GM13976 (cell line): Measurements from ENCODE around the gene RPS3.

Source experiments
- DNase-seq: peaks from one replicate; pipeline ENCODE4 v3.0.0; 2012; ENCODE audit warnings: low spot score
- CTCF ChIP-seq: IDR thresholded peaks from 2 replicates; pipeline ENCODE4 v1.5.1; 2012; ENCODE audit warnings: borderline replicate concordance, mild to moderate bottlenecking; ENCODE audit not compliant: insufficient read depth; ENCODE audit errors: extremely low read depth, missing control alignments, control extremely low read depth
- in situ Hi-C: fragments of 300-500 bp; cut with MboI; formaldehyde crosslinking; loops from one replicate; pipeline ENCODE4 v1.12.0; 2022; ENCODE audit warnings: low sequenced_read_pairs, mixed read lengths, inconsistent platforms; ENCODE audit not compliant: unreplicated experiment

RPS3 gene

DNA sequence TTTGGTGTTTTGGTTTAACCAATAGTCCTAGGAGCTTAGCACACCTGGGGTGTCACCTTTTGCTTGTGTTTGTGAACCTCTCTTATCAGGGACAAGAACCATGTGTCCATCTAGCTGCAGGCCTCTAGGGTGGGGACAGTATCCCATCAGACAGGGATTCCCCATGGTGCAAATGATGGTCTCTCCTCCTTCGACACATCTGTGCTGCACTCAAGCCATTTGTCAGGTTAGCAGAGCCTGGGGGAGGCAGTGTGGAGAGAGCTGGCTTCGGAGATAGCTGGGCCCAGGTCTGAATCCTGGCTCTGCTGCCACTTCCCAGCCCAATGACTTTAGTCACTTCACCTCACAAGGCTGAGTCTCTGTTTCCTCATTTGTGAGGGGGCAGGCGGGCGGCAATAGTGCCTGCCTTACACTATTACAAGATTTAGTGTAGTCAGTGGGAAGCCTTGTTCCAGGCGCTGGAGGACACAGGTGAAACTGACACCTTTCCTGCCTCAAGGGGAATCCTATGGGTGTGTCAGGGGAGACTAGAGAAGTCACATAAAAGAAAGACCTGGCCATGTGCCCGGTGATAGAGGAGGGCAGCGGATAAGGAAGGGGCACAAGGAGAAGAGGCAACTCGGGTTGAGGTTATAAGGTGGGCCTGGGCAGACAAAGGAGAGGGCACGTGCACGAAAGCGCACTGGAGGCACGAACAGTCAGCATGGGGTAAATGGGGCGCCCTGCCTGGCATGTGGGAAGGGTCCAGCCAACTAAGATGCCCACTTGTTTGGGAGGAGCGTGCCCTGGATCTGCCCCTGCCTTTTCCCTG lies 21.1 kb downstream of the RPS3 start:
- no peak for DNase-seq
- no peak for TF ChIP-seq CTCF
- in situ Hi-C loops = no loop called here

DNA sequence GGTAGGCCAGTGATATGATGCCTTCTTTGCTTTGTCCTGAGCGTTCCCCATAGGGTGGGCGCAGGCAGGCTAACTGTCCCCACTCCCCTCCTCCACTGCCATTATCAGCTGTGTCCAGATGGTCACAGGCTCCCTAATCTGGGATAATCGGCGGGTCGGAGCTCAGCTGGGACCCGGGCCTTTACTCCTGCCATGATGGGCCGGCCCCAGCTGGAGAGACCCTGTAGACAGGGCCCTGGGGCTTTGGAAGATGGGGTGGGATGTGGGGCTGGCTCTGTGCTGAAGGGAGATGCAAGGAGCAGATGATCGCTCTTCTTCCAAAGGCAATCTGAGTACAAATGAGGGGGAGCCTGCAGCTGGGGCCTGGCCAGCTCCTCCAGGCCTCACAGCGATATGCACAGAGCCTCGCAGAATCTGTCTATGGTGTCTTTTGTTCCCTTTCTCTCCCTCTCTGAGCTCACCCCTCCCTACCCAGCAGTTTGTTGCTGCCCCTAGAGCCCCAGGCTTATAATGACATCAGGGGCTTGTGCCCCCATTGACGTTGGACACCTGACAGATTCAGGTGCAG lies 21.8 kb downstream of the RPS3 start:
- in situ Hi-C loops = no loop called here
- TF ChIP-seq CTCF = no peak
- DNase-seq = no peak

DNA sequence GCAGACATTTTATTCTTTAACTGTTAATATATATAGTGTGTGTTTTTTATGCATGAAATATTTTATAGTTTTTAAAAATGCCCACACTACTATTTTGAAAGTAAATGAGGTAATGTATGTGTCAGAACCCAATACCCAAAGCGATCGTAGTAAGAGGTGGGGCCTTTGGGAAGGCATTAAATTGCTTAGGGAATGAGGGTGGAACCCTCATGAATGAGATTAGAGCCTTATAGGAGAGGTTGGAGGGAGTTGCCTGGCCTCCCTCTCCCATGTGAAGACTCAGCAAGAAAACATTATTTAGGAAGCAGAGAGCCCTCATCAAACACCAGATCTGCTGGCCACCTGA lies 22.6 kb downstream of the RPS3 start:
- in situ Hi-C loops = no loop called here
- DNase-seq = no peak
- no peak for TF ChIP-seq CTCF

DNA sequence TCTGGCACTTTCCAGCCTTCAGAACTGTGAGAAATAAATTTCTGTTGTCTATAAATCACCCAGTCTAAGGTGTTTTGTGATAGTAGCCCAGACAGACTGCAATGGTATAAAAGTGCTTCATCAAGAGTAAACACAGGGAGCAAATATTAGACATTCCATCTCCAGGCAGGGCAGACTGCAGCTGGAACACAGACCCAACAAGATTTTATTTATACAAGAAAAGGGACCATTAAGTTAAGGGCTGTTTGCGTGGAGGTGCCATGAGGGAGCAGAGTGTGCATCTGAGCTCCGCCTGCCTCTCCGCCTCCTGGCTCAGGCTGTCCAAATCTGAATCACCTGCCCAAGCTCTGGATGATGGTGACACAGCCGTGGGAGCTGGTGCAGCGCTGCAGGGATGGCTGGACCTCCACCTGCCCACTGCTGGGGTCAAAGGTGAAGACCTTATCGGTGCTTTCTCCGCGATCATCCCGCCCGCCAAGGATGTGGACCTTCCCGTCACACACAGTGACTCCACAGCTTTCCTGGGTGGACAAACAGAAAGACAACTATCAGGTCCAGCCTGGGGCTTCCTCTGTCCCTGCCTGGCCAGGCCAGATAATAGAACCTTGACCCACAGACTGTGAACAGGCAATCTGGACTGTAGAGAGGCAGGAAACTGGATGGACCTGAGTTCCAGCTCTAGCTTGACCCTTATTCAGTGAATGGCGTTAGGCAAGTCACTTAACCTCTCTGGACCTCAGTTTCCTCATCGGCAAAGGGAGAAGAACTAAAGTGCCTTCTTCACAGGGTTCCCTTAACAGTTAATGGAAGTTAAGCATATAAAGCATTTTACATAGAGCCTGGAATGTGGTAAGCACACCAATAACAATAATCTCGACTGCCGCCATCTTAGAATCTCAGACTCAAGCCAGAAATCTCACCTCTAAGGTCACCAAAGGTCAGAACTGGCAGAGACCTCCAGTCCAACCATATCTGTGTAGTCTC lies 23.2 kb downstream of the RPS3 start:
- TF ChIP-seq CTCF = no peak
- no peak for DNase-seq
- in situ Hi-C loops = no loop called here

GRCh38 chr11:75423721-75424120 lies 24.4 kb downstream of the RPS3 start:
- TF ChIP-seq CTCF = no peak
- in situ Hi-C loops = no loop called here
- DNase-seq = no peak

DNA sequence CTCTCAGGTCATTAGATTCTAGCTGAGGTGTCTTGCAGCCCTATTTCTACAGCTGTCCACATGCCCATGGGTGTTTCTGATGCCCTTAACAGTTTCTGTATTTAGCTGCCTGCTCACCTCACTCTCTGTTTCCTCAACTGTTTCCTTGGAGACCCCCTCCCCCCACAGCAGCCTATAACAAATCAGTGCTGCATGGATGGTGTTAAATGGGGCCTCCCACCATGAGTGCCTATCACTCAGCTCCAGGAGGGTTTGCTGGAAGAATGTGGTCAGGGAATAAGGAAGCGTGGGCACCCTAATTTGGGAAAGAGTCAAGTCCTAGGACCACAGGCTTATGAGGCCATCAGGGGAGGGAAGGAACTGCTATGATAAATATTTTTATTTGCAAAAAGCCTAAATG lies 25.1 kb downstream of the RPS3 start:
- in situ Hi-C loops = no loop called here
- TF ChIP-seq CTCF = no peak

More for the DNA sequence above, 25.1 kb downstream of the RPS3 start:
- no peak for DNase-seq
